HCT116 (cell line): ENCODE measurements around the gene PDE7B. TPM values are rescaled to one million over a fixed set of nuclear protein-coding genes. Genes with fewer than 3 reads are reported as not detected.

Source experiments
- ATAC-seq: fragments of 200-7000 bp; cut with Tn5 transposase; 2 replicates; pipeline ENCODE4 v1.9.1; 2020; ENCODE audit warnings: mild to moderate bottlenecking, moderate library complexity
- BruUV-seq: library from RNA; stranded (reverse); fragments of 400-500 nt; replicated peaks from 2 replicates; lab custom pipeline; 2021; lab: Mats Ljungman, UMichigan
- CTCF ChIA-PET: fragments of 300-600 bp; sonication (Branson Sonifier 250); formaldehyde crosslinking; loops from one replicate; lab custom pipeline; 2021; ENCODE audit warnings: antibody characterized with exemption; lab: Charles Lee
- POLR2A ChIA-PET: fragments of 300-600, 350-600 bp; sonication (Branson Sonifier 250); formaldehyde crosslinking; loops from one replicate; lab custom pipeline; 2021; ENCODE audit warnings: antibody characterized with exemption; lab: Charles Lee
- RAD21 ChIA-PET, 2 experiments: fragments of 300-600 bp; sonication (Branson Sonifier 250); formaldehyde crosslinking; loops; one replicate each; lab custom pipeline; 2023; ENCODE audit warnings: low total read pairs in 2 of 2; ENCODE audit not compliant: uncharacterized antibody in 2 of 2, unreplicated experiment in 2 of 2, low non-redundant PET in 1 of 2; lab: Charles Lee
- DNase-seq: peaks from one replicate; pipeline ENCODE4 v3.0.0-alpha.2; 2010; ENCODE audit warnings: low read depth, low spot score
- H2AFZ ChIP-seq: fragments of 200-600 bp; shearing (Covaris generic), sonication (generic); 2 replicates; pipeline ENCODE4 v1.6.1; 2017; ENCODE audit warnings: low read depth, mixed run types, mixed read lengths, antibody characterized with exemption, low read length; ENCODE audit not compliant: poor library complexity, severe bottlenecking
- H3K27ac ChIP-seq: 2 replicates; pipeline ENCODE4 v1.5.1; 2012; ENCODE audit warnings: low read depth, low read length
- H3K27me3 ChIP-seq: fragments of 200-600 bp; sonication (generic); 2 replicates; pipeline ENCODE4 v1.6.1; 2016; ENCODE audit warnings: mixed run types, low read length, mixed read lengths; ENCODE audit not compliant: insufficient read depth
- H3K36me3 ChIP-seq, 2 experiments: fragments of 200-500 bp in 1 of 2; fragments of 200-600 bp in 1 of 2; sonication (Bioruptor generic) in 1 of 2; sonication (generic) in 1 of 2; 2 replicates each; pipeline versions ENCODE4 v1.5.1 to v1.6.1; 2014 to 2016; ENCODE audit warnings: low read length in 2 of 2, inconsistent platforms in 1 of 2, mixed read lengths in 1 of 2, mixed run types in 1 of 2; ENCODE audit not compliant: insufficient read depth in 2 of 2, control insufficient read depth in 1 of 2
- H3K4me1 ChIP-seq, 2 experiments: fragments of 200-600 bp in 1 of 2; sonication (generic) in 1 of 2; 2 replicates each; pipeline versions ENCODE4 v1.5.1 to v1.6.1; 2012 to 2017; ENCODE audit warnings: low read length in 2 of 2, inconsistent platforms in 1 of 2, mild to moderate bottlenecking in 1 of 2, mixed read lengths in 1 of 2, mixed run types in 1 of 2, moderate library complexity in 1 of 2; ENCODE audit not compliant: insufficient read depth in 2 of 2, control insufficient read depth in 1 of 2
- H3K4me2 ChIP-seq: fragments of 200-600 bp; sonication (generic); 2 replicates; pipeline ENCODE4 v1.6.1; 2017; ENCODE audit warnings: mixed run types, low read length, mixed read lengths
- H3K4me3 ChIP-seq, 2 experiments: fragments of 200-600 bp in 1 of 2; sonication (generic) in 1 of 2; replicated peaks in 1 of 2; 2 replicates each; pipeline ENCODE4 v1.5.1; 2011 to 2016; ENCODE audit warnings: low read length in 2 of 2, control low read depth in 1 of 2, low read depth in 1 of 2, mild to moderate bottlenecking in 1 of 2, mixed read lengths in 1 of 2, mixed run types in 1 of 2
- H3K79me2 ChIP-seq: fragments of 200-600 bp; sonication (generic); 2 replicates; pipeline ENCODE4 v1.6.1; 2017; ENCODE audit warnings: mild to moderate bottlenecking, mixed run types, low read length, moderate library complexity, mixed read lengths; ENCODE audit not compliant: insufficient read depth
- H3K9ac ChIP-seq: fragments of 200-600 bp; sonication (generic); 2 replicates; pipeline ENCODE4 v1.6.1; 2016; ENCODE audit warnings: low read length, mixed read lengths
- H3K9me2 ChIP-seq: fragments of 200-600 bp; sonication (generic), shearing (Covaris generic); 2 replicates; pipeline ENCODE4 v1.6.1; 2017; ENCODE audit warnings: mixed run types, mild to moderate bottlenecking, moderate library complexity; ENCODE audit not compliant: insufficient read depth
- H3K9me3 ChIP-seq, 2 experiments: fragments of 200-500 bp in 1 of 2; fragments of 200-600 bp in 1 of 2; sonication (Bioruptor generic) in 1 of 2; sonication (generic) in 1 of 2; 2 replicates each; pipeline ENCODE4 v1.6.1; 2014 to 2017; ENCODE audit warnings: low read length in 2 of 2, mixed read lengths in 2 of 2, inconsistent platforms in 1 of 2, low read depth in 1 of 2, mild to moderate bottlenecking in 1 of 2, mixed run types in 1 of 2, moderate library complexity in 1 of 2; ENCODE audit not compliant: control insufficient read depth in 1 of 2, insufficient read depth in 1 of 2
- H4K20me1 ChIP-seq: fragments of 200-600 bp; sonication (generic), shearing (Covaris generic); 2 replicates; pipeline ENCODE4 v1.6.1; 2017; ENCODE audit warnings: mixed run types, mild to moderate bottlenecking, moderate library complexity; ENCODE audit not compliant: insufficient read depth
- CEBPB ChIP-seq: IDR thresholded peaks from 2 replicates; pipeline ENCODE4 v1.6.1; 2012; ENCODE audit warnings: low read depth
- ELF1 ChIP-seq: IDR thresholded peaks from 2 replicates; pipeline ENCODE4 v1.6.1; 2012; ENCODE audit warnings: low read depth, borderline replicate concordance
- EZH2phosphoT487 ChIP-seq: fragments of 200-600 bp; IDR thresholded peaks from 2 replicates; pipeline ENCODE4 v1.6.1; 2018; ENCODE audit warnings: antibody characterized with exemption, borderline replicate concordance
- POLR2A ChIP-seq: IDR thresholded peaks from 2 replicates; pipeline ENCODE4 v1.7.0; 2011; ENCODE audit warnings: borderline replicate concordance; ENCODE audit not compliant: insufficient read depth, insufficient read length; ENCODE audit errors: extremely low read depth
- POLR2AphosphoS5 ChIP-seq: IDR thresholded peaks from 2 replicates; pipeline ENCODE4 v1.6.1; 2011; ENCODE audit warnings: mild to moderate bottlenecking, low read depth, low read length, moderate library complexity
- RAD21 ChIP-seq: IDR thresholded peaks from 2 replicates; pipeline ENCODE4 v1.6.1; 2012; ENCODE audit warnings: low read depth, mild to moderate bottlenecking
- SIN3A ChIP-seq: IDR thresholded peaks from 2 replicates; pipeline ENCODE4 v1.6.1; 2012; ENCODE audit warnings: low read depth
- TCF7L2 ChIP-seq: IDR thresholded peaks from 2 replicates; pipeline ENCODE4 v1.7.0; 2011; ENCODE audit warnings: borderline replicate concordance, inconsistent platforms; ENCODE audit not compliant: insufficient read depth, insufficient read length; ENCODE audit errors: extremely low read depth
- ZFX ChIP-seq: fragments of 450-650 bp; IDR thresholded peaks from 2 replicates; pipeline ENCODE4 v1.6.1; 2017
- ZNF274 ChIP-seq: fragments of 200-500 bp; sonication (Bioruptor generic); IDR thresholded peaks from 2 replicates; pipeline ENCODE4 v1.6.1; 2014; ENCODE audit warnings: mild to moderate bottlenecking, low read depth, low read length, inconsistent platforms
- intact Hi-C: fragments of 100-400 bp; cut with micrococcal nuclease; formaldehyde crosslinking; loops from 2 replicates; pipeline ENCODE4 v1.10.0; 2022
- total RNA-seq: library from RNA; stranded (reverse); gene quantifications from one replicate; pipeline ENCODE4 v1.2.1, GENCODE V29; 2021; ENCODE audit not compliant: unreplicated experiment
- TF ChIP-seq, protein P1 (sequence below): IDR thresholded peaks from 2 replicates; pipeline ENCODE4 v1.6.1; 2012; ENCODE audit warnings: low read depth
- TF ChIP-seq, protein P2 (sequence below), 3 experiments: fragments of 200-600 bp in 1 of 3; sonication (generic) in 1 of 3; IDR thresholded peaks in 2 of 3; conservative IDR thresholded peaks in 1 of 3; 2 replicates each; pipeline ENCODE4 v1.5.1; 2012 to 2017; ENCODE audit warnings: low read depth in 2 of 3, low read length in 2 of 3, antibody characterized with exemption in 1 of 3, borderline replicate concordance in 1 of 3, control low read depth in 1 of 3, mild to moderate bottlenecking in 1 of 3, mixed read lengths in 1 of 3, mixed run types in 1 of 3, moderate library complexity in 1 of 3; ENCODE audit not compliant: insufficient read depth in 1 of 3

Gene PDE7B
- total RNA-seq, 1 experiment from 2014 or later = 0.61 TPM

DNA sequence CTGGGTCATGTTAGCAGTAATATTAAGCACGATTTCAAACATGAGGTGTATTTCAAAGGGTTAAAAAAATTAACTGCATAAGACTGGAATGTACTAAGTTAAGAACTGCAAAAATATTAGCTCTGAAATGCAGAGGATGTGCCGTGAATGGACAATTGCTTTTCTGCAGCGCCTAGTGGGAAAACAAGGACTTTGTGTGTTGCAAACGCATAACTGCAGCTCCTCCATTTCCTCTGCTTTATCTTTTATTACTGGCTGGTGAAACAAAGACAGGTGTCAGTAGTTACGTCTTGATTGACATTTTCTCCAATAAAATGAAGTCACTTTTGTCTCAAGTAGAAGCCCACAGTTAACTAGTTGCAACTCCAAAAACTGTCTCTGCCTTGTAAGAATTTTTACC lies 1.7 kb downstream of the PDE7B start:
- RAD21 ChIA-PET = no interaction called here
- no peak overlapping the region for H3K9ac ChIP-seq
- POLR2A ChIA-PET = no interaction called here
- no peaks in the 10 kb centered on the region for H3K9me3 ChIP-seq
- DNase-seq (no peak), ATAC-seq (no peak)
- H3K4me1 ChIP-seq = no peaks in the 10 kb centered on the region
- H3K27ac ChIP-seq = no peak overlapping the region
- intact Hi-C loops = no loop called here
- H3K79me2 ChIP-seq = no peaks in the 10 kb centered on the region
- H3K9me2 ChIP-seq = no peaks in the 10 kb centered on the region
- CTCF ChIA-PET = no interaction called here
- H3K36me3 ChIP-seq = no peaks in the 10 kb centered on the region
- H4K20me1 ChIP-seq = no peaks in the 10 kb centered on the region
- no peak overlapping the region for H2AFZ ChIP-seq
- no TSS peak for BruUV-seq
- no peaks in the 10 kb centered on the region for H3K27me3 ChIP-seq
- H3K4me3 ChIP-seq = no peak overlapping the region
- H3K4me2 ChIP-seq = no peak overlapping the region
- TF ChIP-seq EZH2phosphoT487 (no peak), ZFX (no peak), POLR2AphosphoS5 (no peak), SIN3A (no peak), ELF1 (no peak), RAD21 (no peak), POLR2A (no peak), CEBPB (no peak), TCF7L2 (no peak), ZNF274 (no peak)
- TF ChIP-seq, protein P1, sequence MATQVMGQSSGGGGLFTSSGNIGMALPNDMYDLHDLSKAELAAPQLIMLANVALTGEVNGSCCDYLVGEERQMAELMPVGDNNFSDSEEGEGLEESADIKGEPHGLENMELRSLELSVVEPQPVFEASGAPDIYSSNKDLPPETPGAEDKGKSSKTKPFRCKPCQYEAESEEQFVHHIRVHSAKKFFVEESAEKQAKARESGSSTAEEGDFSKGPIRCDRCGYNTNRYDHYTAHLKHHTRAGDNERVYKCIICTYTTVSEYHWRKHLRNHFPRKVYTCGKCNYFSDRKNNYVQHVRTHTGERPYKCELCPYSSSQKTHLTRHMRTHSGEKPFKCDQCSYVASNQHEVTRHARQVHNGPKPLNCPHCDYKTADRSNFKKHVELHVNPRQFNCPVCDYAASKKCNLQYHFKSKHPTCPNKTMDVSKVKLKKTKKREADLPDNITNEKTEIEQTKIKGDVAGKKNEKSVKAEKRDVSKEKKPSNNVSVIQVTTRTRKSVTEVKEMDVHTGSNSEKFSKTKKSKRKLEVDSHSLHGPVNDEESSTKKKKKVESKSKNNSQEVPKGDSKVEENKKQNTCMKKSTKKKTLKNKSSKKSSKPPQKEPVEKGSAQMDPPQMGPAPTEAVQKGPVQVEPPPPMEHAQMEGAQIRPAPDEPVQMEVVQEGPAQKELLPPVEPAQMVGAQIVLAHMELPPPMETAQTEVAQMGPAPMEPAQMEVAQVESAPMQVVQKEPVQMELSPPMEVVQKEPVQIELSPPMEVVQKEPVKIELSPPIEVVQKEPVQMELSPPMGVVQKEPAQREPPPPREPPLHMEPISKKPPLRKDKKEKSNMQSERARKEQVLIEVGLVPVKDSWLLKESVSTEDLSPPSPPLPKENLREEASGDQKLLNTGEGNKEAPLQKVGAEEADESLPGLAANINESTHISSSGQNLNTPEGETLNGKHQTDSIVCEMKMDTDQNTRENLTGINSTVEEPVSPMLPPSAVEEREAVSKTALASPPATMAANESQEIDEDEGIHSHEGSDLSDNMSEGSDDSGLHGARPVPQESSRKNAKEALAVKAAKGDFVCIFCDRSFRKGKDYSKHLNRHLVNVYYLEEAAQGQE = no peak
- TF ChIP-seq, protein P2, sequence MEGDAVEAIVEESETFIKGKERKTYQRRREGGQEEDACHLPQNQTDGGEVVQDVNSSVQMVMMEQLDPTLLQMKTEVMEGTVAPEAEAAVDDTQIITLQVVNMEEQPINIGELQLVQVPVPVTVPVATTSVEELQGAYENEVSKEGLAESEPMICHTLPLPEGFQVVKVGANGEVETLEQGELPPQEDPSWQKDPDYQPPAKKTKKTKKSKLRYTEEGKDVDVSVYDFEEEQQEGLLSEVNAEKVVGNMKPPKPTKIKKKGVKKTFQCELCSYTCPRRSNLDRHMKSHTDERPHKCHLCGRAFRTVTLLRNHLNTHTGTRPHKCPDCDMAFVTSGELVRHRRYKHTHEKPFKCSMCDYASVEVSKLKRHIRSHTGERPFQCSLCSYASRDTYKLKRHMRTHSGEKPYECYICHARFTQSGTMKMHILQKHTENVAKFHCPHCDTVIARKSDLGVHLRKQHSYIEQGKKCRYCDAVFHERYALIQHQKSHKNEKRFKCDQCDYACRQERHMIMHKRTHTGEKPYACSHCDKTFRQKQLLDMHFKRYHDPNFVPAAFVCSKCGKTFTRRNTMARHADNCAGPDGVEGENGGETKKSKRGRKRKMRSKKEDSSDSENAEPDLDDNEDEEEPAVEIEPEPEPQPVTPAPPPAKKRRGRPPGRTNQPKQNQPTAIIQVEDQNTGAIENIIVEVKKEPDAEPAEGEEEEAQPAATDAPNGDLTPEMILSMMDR (IDR thresholded peaks at IDR 0.05 in 2 of 3, conservative IDR thresholded peaks at IDR 0.05 in 1 of 3; ENCODE audit: borderline replicate concordance in 1 of 3, insufficient read depth in 1 of 3, low read depth in 2 of 3, low read length in 2 of 3) = no peak
